Body of pancreas (tissue), 4 donors: ENCODE results near the gene GRM3. TPM values are rescaled to one million over a fixed set of nuclear protein-coding genes. Genes with fewer than 3 reads are reported as not detected.

Source experiments
- ATAC-seq: fragments of 150-250 bp; one replicate; pipeline ENCODE4 v1.9.1; 2016
- DNase-seq, 4 donors: peaks; one replicate each; pipeline ENCODE4 v3.0.0-alpha.2; 2019
- H3K27ac ChIP-seq, 4 donors: fragments of 200-600 bp; sonication (generic); 1 replicate in 3 of 4; 2 replicates in 1 of 4; pipeline versions ENCODE4 v1.5.1 to v1.6.1; 2016 to 2019; ENCODE audit warnings: mild to moderate bottlenecking in 1 of 4, mixed read lengths in 1 of 4, moderate library complexity in 1 of 4
- H3K27me3 ChIP-seq, 2 donors: fragments of 200-600 bp; sonication (generic); one replicate each; pipeline ENCODE4 v1.6.0; 2016; ENCODE audit warnings: mild to moderate bottlenecking in 1 of 2
- H3K36me3 ChIP-seq, 2 donors: fragments of 200-600 bp; sonication (generic); replicated peaks in 1 of 2; 2 replicates each; pipeline ENCODE4 v1.5.1; 2016; ENCODE audit warnings: low read depth in 2 of 2; ENCODE audit not compliant: insufficient read depth in 1 of 2
- H3K4me1 ChIP-seq: fragments of 200-600 bp; sonication (generic); one replicate; pipeline ENCODE4 v1.6.0; 2016
- H3K4me3 ChIP-seq, 2 donors: fragments of 200-600 bp; sonication (generic); 1 replicate in 1 of 2; 2 replicates in 1 of 2; pipeline ENCODE4 v1.5.1; 2016 to 2019
- H3K9me3 ChIP-seq, 3 donors: fragments of 200-600 bp; sonication (generic); 1 replicate in 2 of 3; 2 replicates in 1 of 3; pipeline ENCODE4 v1.5.1; 2016
- POLR2A ChIP-seq, 3 donors: fragments of 450-650 bp; IDR thresholded peaks; one replicate each; pipeline ENCODE4 v1.6.1; 2016; ENCODE audit warnings: antibody characterized with exemption in 3 of 3, mild to moderate bottlenecking in 2 of 3
- WGBS, 2 donors: methylation state at CpG; one replicate each; pipeline ENCODE4 v1.1.5; 2017; 5-methylcytosine and 5-hydroxymethylcytosine counted together
- intact Hi-C: fragments of 100-400 bp; cut with DNase I; formaldehyde crosslinking; loops from one replicate; pipeline ENCODE4 v1.15.1; 2023
- total RNA-seq, 2 donors: library from RNA; depleted of rRNA; stranded (reverse); fragments of >200 nt; gene quantifications; one replicate each; pipeline ENCODE4 v1.1.0, GENCODE V29; 2016
- TF ChIP-seq, protein P1 (sequence below), 7 experiments: fragments of 450-650 bp in 4 of 7; fragments of 200-600 bp in 3 of 7; sonication (generic) in 3 of 7; IDR thresholded peaks; one replicate each; pipeline ENCODE4 v1.5.1; 2016 to 2019; ENCODE audit warnings: antibody characterized with exemption in 7 of 7

GRM3 gene
- total RNA-seq, 2 donors from 2014 or later: not detected

DNA sequence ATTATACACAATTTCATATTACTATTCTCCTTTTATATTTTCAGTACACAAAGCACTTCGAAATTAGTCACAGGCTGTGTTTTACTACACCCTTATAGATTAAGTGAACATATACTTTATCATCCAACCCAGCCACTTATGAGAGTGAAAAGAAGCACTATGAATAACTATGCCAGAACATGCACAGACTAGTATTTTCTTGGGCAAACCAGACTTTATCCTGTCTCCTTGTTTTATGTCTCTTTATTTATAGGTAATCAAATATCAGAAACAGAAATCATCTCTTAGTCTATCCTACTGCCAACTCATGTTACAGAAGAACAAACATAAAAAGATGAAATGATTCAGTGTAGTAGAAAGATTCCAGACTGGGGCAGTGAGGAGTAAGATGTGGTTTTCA lies 171.8 kb downstream of the GRM3 start:
- DNase-seq (no peak), ATAC-seq (no peak)
- no peak overlapping the region for H3K27ac ChIP-seq
- H3K4me1 ChIP-seq: no peaks in the 10 kb centered on the region
- H3K9me3 ChIP-seq: no peaks in the 10 kb centered on the region
- no peak overlapping the region for H3K4me3 ChIP-seq
- TF ChIP-seq POLR2A (IDR thresholded peaks at IDR 0.05): no peak
- TF ChIP-seq, protein P1, sequence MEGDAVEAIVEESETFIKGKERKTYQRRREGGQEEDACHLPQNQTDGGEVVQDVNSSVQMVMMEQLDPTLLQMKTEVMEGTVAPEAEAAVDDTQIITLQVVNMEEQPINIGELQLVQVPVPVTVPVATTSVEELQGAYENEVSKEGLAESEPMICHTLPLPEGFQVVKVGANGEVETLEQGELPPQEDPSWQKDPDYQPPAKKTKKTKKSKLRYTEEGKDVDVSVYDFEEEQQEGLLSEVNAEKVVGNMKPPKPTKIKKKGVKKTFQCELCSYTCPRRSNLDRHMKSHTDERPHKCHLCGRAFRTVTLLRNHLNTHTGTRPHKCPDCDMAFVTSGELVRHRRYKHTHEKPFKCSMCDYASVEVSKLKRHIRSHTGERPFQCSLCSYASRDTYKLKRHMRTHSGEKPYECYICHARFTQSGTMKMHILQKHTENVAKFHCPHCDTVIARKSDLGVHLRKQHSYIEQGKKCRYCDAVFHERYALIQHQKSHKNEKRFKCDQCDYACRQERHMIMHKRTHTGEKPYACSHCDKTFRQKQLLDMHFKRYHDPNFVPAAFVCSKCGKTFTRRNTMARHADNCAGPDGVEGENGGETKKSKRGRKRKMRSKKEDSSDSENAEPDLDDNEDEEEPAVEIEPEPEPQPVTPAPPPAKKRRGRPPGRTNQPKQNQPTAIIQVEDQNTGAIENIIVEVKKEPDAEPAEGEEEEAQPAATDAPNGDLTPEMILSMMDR (IDR thresholded peaks at IDR 0.05): no peak
- 77 to 88% methylated on average over 1 of the region's 1 CpG for WGBS, 2 donors
- no peaks in the 10 kb centered on the region for H3K27me3 ChIP-seq
- intact Hi-C loops: no loop called here
- H3K36me3 ChIP-seq: no peaks in the 10 kb centered on the region

DNA sequence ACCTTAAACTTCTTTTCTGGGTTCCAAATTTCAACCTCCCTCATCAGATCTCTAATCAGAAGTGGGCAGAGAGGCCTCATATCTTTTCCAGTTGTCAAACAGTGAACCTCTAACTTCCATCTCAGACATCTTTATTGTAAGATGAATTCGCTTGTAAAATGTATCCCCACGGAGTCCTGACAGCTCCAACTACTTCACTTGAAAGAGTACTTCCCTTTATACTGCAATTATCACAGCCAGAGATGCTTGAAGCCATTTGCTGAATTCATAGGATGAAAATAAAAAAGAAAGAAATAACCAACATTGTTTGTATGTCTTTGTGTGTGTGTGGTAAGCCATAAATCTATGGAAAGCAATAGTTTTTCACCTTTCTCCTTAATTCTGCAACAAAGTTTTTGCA lies 175.2 kb downstream of the GRM3 start:
- no peak for ATAC-seq
- H3K4me3 ChIP-seq: no peak overlapping the region
- no peak overlapping the region for H3K27ac ChIP-seq
- 78 to 90% methylated on average over 2 of the region's 2 CpGs for WGBS, 2 donors
- TF ChIP-seq POLR2A (IDR thresholded peaks at IDR 0.05): no peak
- TF ChIP-seq, protein P1 (IDR thresholded peaks at IDR 0.05): no peak
- H3K36me3 ChIP-seq: no peaks in the 10 kb centered on the region
- no peaks in the 10 kb centered on the region for H3K4me1 ChIP-seq
- intact Hi-C loops: no loop called here
- H3K27me3 ChIP-seq: no peaks in the 10 kb centered on the region
- H3K9me3 ChIP-seq: no peaks in the 10 kb centered on the region
- no peak for DNase-seq

DNA sequence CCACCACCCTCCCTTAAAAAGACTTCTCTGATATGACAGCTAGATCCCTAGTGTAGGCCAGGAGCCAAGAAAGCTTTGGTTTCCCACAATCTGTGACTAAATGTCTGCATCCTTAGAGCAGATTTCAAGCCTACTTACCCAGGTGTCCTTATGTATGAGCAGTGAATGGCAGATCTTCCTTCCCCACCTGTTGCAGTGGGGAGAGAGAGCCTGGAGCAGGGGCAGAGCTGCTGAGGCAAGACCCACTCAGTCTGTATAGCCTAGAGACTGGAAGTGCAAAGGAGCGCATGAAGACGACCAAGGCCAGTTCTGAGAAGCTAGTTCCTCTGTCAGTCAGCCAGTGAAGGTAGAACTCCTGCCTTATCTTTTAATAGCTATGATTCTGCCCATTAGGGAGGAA lies 180.1 kb downstream of the GRM3 start:
- ATAC-seq (no peak), DNase-seq (no peak)
- H3K27me3 ChIP-seq: no peaks in the 10 kb centered on the region
- H3K4me1 ChIP-seq: no peaks in the 10 kb centered on the region
- H3K36me3 ChIP-seq: no peaks in the 10 kb centered on the region
- TF ChIP-seq, protein P1 (IDR thresholded peaks at IDR 0.05): no peak
- no peak for TF ChIP-seq POLR2A (IDR thresholded peaks at IDR 0.05)
- WGBS, 2 donors: 55 to 69% methylated on average over 2 of the region's 2 CpGs
- no peak overlapping the region for H3K4me3 ChIP-seq
- no peak overlapping the region for H3K27ac ChIP-seq
- intact Hi-C loops: no loop called here
- no peaks in the 10 kb centered on the region for H3K9me3 ChIP-seq

DNA sequence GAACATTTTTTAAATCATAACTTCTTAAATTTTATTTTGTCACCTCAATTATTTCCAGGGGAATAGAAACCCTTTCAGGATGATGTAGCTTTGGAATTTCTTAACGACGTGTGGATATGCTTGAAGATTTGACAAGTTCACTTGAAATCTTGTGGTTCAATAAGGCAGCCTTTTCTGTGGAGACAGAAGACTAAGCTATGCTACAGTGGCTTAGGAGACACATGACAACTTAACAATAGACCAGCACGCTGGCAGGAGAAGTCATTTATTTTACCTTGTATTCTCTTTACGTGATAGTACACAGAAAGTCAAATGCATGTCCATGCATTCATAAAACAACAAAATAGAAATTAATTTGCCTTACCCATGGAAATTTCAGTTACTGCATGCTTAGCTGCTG lies 181.6 kb downstream of the GRM3 start:
- Histone ChIP-seq H3K9me3 (no peaks in the 10 kb centered on the region), H3K4me1 (no peaks in the 10 kb centered on the region), H3K36me3 (no peaks in the 10 kb centered on the region), H3K27me3 (no peaks in the 10 kb centered on the region), H3K4me3 (no peak overlapping the region), H3K27ac (no peak overlapping the region)
- TF ChIP-seq, protein P1 (IDR thresholded peaks at IDR 0.05): no peak
- TF ChIP-seq POLR2A (IDR thresholded peaks at IDR 0.05): no peak
- DNase-seq (no peak), ATAC-seq (no peak)
- intact Hi-C loops: no loop called here
- 54 to 69% methylated on average over 4 of the region's 4 CpGs for WGBS, 2 donors

DNA sequence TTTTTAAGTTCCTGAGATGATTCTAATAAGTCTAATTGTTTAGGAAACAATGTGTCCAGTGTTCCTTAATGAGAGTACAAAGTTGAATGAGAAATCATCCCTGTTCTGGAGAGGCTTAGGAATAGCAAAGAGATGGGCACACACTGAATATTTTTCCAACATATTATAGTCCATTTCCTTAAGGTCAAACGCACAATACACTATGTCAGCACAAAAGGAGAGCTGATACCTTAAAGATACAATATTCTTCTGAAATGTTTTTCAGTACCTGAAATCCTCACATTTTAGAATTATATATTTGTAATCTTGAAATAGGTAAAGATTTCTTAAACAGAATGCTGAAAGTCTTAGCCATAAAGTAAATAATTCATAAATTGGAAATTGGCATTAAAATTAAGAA lies 183.2 kb downstream of the GRM3 start:
- 86 to 87% methylated on average over 1 of the region's 1 CpG for WGBS, 2 donors
- intact Hi-C loops: no loop called here
- Histone ChIP-seq H3K4me3 (no peak overlapping the region), H3K27me3 (no peaks in the 10 kb centered on the region), H3K9me3 (no peaks in the 10 kb centered on the region), H3K36me3 (no peaks in the 10 kb centered on the region), H3K4me1 (no peaks in the 10 kb centered on the region), H3K27ac (no peak overlapping the region)
- ATAC-seq (no peak), DNase-seq (no peak)
- TF ChIP-seq POLR2A (IDR thresholded peaks at IDR 0.05): no peak
- TF ChIP-seq, protein P1 (IDR thresholded peaks at IDR 0.05): no peak
